ENCODE measurements around the gene STH.
"Not testable (repeated sequence)": the region's sequence is repeated elsewhere in the genome, so short reads cannot be mapped to it uniquely, and the experiment has no call there.

The STH gene

DNA sequence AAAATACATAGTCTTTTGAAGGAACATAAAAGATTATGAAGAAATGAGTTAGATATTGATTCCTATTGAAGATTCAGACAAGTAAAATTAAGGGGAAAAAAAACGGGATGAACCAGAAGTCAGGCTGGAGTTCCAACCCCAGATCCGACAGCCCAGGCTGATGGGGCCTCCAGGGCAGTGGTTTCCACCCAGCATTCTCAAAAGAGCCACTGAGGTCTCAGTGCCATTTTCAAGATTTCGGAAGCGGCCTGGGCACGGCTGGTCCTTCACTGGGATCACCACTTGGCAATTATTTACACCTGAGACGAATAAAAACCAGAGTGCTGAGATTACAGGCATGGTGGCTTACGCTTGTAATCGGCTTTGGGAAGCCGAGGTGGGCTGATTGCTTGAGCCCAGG lies 9.5 kb downstream of the STH start:
- DNase-seq = no peak

DNA sequence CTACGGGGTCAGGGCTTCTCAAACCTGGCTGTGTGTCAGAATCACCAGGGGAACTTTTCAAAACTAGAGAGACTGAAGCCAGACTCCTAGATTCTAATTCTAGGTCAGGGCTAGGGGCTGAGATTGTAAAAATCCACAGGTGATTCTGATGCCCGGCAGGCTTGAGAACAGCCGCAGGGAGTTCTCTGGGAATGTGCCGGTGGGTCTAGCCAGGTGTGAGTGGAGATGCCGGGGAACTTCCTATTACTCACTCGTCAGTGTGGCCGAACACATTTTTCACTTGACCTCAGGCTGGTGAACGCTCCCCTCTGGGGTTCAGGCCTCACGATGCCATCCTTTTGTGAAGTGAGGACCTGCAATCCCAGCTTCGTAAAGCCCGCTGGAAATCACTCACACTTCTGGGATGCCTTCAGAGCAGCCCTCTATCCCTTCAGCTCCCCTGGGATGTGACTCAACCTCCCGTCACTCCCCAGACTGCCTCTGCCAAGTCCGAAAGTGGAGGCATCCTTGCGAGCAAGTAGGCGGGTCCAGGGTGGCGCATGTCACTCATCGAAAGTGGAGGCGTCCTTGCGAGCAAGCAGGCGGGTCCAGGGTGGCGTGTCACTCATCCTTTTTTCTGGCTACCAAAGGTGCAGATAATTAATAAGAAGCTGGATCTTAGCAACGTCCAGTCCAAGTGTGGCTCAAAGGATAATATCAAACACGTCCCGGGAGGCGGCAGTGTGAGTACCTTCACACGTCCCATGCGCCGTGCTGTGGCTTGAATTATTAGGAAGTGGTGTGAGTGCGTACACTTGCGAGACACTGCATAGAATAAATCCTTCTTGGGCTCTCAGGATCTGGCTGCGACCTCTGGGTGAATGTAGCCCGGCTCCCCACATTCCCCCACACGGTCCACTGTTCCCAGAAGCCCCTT lies 10.9 kb downstream of the STH start:
- no peak for DNase-seq

DNA sequence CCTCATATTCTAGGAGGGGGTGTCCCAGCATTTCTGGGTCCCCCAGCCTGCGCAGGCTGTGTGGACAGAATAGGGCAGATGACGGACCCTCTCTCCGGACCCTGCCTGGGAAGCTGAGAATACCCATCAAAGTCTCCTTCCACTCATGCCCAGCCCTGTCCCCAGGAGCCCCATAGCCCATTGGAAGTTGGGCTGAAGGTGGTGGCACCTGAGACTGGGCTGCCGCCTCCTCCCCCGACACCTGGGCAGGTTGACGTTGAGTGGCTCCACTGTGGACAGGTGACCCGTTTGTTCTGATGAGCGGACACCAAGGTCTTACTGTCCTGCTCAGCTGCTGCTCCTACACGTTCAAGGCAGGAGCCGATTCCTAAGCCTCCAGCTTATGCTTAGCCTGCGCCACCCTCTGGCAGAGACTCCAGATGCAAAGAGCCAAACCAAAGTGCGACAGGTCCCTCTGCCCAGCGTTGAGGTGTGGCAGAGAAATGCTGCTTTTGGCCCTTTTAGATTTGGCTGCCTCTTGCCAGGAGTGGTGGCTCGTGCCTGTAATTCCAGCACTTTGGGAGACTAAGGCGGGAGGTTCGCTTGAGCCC lies 11.6 kb downstream of the STH start:
- DNase-seq = no peak

DNA sequence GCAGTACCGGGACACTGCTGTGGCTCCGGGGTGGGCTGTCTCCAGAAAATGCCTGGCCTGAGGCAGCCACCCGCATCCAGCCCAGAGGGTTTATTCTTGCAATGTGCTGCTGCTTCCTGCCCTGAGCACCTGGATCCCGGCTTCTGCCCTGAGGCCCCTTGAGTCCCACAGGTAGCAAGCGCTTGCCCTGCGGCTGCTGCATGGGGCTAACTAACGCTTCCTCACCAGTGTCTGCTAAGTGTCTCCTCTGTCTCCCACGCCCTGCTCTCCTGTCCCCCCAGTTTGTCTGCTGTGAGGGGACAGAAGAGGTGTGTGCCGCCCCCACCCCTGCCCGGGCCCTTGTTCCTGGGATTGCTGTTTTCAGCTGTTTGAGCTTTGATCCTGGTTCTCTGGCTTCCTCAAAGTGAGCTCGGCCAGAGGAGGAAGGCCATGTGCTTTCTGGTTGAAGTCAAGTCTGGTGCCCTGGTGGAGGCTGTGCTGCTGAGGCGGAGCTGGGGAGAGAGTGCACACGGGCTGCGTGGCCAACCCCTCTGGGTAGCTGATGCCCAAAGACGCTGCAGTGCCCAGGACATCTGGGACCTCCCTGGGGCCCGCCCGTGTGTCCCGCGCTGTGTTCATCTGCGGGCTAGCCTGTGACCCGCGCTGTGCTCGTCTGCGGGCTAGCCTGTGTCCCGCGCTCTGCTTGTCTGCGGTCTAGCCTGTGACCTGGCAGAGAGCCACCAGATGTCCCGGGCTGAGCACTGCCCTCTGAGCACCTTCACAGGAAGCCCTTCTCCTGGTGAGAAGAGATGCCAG lies 12.9 kb downstream of the STH start:
- DNase-seq = no peak

DNA sequence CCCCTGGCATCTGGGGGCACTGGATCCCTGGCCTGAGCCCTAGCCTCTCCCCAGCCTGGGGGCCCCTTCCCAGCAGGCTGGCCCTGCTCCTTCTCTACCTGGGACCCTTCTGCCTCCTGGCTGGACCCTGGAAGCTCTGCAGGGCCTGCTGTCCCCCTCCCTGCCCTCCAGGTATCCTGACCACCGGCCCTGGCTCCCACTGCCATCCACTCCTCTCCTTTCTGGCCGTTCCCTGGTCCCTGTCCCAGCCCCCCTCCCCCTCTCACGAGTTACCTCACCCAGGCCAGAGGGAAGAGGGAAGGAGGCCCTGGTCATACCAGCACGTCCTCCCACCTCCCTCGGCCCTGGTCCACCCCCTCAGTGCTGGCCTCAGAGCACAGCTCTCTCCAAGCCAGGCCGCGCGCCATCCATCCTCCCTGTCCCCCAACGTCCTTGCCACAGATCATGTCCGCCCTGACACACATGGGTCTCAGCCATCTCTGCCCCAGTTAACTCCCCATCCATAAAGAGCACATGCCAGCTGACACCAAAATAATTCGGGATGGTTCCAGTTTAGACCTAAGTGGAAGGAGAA lies 13.5 kb downstream of the STH start:
- no peak for DNase-seq

DNA sequence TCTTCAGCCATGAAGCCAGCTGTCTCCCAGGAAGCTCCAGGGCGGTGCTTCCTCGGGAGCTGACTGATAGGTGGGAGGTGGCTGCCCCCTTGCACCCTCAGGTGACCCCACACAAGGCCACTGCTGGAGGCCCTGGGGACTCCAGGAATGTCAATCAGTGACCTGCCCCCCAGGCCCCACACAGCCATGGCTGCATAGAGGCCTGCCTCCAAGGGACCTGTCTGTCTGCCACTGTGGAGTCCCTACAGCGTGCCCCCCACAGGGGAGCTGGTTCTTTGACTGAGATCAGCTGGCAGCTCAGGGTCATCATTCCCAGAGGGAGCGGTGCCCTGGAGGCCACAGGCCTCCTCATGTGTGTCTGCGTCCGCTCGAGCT lies 14.1 kb downstream of the STH start:
- DNase-seq = no peak

DNA sequence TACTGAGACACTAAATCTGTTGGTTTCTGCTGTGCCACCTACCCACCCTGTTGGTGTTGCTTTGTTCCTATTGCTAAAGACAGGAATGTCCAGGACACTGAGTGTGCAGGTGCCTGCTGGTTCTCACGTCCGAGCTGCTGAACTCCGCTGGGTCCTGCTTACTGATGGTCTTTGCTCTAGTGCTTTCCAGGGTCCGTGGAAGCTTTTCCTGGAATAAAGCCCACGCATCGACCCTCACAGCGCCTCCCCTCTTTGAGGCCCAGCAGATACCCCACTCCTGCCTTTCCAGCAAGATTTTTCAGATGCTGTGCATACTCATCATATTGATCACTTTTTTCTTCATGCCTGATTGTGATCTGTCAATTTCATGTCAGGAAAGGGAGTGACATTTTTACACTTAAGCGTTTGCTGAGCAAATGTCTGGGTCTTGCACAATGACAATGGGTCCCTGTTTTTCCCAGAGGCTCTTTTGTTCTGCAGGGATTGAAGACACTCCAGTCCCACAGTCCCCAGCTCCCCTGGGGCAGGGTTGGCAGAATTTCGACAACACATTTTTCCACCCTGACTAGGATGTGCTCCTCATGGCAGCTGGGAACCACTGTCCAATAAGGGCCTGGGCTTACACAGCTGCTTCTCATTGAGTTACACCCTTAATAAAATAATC lies 14.6 kb downstream of the STH start:
- DNase-seq = no peak

DNA sequence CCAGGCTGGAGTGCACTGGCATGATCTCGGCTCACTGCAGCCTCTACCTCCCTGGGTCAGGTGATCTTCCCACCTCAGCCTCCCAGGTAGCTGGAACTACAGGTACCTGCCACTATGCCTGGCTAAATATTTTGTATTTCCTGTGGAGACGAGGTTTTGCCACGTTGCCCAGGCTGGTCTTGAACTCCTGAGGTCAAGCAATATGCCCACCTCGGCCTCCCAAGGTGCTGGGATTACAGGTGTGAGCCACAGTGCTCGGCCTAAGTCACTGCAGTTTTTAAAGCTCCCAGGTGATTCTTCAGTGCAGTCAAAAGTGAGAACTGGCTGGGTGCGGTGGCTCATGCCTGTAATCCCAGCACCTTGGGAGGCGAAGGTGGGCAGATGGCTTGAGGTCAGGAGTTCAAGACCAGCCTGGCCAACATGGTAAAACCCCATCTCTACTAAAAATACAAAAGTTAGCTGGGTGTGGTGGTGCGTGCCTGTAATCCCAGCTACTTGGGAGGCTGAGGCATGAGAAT lies 20.4 kb downstream of the STH start:
- not testable (repeated sequence) for DNase-seq

DNA sequence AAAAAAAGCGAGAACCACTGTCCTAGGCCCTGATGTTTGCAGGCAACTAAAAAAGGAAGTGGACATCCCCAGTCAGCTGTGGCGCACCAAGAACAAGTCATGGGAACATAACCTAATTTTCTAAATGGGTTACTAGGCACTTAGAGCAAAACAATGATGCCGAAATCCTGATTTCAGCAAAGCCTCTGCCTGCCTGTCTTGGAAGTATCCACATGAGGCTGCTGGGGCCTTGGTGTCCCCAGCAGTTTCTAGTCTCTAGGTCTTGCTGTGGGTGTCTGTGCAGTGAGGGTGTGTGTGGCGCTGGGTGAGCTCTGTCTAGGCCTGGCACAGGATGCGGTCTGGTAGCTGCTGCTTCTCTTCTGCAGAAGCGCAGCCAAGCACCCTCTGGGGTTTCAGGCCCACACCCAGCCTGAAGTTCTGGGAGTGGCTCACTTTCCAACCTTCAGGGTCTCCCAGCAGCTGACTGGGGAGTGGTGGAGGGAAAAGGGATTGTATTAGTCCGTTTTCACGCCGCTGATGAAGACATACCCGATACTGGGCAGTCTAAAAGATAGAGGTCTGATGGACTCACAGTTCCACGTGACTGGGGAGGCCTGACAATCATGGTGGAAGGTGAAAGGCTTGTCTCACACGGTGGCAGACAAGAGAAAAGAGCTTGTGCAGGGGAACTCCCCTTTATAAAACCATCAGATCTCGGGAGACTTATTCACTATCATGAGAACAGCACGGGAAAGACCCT lies 21.1 kb downstream of the STH start:
- DNase-seq = peak; percentile 50

DNA sequence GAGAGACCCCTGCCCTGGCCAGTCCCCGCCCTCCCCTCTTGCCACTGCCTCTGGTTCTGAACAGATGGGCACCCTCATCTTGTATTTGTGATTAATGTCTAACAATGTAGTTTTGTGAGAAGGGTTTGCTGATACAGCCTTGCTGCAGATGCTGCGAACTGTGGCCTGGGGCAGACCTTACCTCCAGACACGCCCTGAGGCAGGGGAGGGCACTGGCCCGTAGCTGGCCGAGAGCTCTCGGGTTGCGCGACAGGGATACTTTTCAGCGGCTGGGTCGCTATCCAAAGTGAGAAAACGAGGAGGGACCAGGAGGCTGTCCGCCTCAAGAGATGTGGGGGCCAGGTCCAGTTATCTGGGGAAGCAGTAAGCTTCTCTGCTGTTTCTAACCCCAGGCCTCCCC lies 21.9 kb downstream of the STH start:
- DNase-seq = no peak

DNA sequence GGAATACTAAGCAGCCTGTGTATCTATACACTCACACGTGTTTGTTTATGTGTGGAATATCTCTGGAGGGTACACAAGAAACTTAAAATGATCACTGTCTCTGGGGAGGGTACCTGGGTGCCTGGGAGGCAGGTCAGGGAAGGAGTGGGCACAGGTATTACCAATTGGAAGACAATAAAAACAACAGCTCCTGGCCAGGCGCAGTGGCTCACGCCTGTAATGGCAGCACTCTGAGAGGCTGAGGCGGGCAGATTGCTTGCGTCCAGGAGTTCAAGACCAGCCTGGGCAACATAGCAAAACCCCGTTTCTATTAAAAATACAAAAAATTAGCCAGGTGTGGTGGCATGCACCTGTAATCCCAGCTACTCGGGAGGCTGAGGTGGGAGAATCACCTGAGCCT lies 24.3 kb downstream of the STH start:
- DNase-seq = not testable (repeated sequence)

DNA sequence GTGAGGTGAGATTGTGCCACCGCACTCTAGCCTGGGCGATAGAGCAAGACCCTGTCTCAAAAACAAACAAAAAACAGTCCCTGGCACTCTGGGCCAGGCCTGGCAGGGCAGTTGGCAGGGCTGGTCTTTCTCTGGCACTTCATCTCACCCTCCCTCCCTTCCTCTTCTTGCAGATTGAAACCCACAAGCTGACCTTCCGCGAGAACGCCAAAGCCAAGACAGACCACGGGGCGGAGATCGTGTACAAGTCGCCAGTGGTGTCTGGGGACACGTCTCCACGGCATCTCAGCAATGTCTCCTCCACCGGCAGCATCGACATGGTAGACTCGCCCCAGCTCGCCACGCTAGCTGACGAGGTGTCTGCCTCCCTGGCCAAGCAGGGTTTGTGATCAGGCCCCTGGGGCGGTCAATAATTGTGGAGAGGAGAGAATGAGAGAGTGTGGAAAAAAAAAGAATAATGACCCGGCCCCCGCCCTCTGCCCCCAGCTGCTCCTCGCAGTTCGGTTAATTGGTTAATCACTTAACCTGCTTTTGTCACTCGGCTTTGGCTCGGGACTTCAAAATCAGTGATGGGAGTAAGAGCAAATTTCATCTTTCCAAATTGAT lies 24.8 kb downstream of the STH start:
- no peak for DNase-seq

DNA sequence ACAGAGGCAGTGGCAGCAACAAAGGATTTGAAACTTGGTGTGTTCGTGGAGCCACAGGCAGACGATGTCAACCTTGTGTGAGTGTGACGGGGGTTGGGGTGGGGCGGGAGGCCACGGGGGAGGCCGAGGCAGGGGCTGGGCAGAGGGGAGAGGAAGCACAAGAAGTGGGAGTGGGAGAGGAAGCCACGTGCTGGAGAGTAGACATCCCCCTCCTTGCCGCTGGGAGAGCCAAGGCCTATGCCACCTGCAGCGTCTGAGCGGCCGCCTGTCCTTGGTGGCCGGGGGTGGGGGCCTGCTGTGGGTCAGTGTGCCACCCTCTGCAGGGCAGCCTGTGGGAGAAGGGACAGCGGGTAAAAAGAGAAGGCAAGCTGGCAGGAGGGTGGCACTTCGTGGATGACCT lies 25.5 kb downstream of the STH start:
- DNase-seq = no peak

DNA sequence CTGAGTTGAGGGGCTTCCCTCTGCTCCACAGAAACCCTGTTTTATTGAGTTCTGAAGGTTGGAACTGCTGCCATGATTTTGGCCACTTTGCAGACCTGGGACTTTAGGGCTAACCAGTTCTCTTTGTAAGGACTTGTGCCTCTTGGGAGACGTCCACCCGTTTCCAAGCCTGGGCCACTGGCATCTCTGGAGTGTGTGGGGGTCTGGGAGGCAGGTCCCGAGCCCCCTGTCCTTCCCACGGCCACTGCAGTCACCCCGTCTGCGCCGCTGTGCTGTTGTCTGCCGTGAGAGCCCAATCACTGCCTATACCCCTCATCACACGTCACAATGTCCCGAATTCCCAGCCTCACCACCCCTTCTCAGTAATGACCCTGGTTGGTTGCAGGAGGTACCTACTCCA lies 26.0 kb downstream of the STH start:
- DNase-seq = no peak

DNA sequence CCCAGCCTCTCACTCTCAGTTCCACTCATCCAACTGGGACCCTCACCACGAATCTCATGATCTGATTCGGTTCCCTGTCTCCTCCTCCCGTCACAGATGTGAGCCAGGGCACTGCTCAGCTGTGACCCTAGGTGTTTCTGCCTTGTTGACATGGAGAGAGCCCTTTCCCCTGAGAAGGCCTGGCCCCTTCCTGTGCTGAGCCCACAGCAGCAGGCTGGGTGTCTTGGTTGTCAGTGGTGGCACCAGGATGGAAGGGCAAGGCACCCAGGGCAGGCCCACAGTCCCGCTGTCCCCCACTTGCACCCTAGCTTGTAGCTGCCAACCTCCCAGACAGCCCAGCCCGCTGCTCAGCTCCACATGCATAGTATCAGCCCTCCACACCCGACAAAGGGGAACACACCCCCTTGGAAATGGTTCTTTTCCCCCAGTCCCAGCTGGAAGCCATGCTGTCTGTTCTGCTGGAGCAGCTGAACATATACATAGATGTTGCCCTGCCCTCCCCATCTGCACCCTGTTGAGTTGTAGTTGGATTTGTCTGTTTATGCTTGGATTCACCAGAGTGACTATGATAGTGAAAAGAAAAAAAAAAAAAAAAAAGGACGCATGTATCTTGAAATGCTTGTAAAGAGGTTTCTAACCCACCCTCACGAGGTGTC lies 26.6 kb downstream of the STH start:
- DNase-seq = no peak

DNA sequence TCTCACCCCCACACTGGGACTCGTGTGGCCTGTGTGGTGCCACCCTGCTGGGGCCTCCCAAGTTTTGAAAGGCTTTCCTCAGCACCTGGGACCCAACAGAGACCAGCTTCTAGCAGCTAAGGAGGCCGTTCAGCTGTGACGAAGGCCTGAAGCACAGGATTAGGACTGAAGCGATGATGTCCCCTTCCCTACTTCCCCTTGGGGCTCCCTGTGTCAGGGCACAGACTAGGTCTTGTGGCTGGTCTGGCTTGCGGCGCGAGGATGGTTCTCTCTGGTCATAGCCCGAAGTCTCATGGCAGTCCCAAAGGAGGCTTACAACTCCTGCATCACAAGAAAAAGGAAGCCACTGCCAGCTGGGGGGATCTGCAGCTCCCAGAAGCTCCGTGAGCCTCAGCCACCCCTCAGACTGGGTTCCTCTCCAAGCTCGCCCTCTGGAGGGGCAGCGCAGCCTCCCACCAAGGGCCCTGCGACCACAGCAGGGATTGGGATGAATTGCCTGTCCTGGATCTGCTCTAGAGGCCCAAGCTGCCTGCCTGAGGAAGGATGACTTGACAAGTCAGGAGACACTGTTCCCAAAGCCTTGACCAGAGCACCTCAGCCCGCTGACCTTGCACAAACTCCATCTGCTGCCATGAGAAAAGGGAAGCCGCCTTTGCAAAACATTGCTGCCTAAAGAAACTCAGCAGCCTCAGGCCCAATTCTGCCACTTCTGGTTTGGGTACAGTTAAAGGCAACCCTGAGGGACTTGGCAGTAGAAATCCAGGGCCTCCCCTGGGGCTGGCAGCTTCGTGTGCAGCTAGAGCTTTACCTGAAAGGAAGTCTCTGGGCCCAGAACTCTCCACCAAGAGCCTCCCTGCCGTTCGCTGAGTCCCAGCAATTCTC lies 27.4 kb downstream of the STH start:
- no peak for DNase-seq

DNA sequence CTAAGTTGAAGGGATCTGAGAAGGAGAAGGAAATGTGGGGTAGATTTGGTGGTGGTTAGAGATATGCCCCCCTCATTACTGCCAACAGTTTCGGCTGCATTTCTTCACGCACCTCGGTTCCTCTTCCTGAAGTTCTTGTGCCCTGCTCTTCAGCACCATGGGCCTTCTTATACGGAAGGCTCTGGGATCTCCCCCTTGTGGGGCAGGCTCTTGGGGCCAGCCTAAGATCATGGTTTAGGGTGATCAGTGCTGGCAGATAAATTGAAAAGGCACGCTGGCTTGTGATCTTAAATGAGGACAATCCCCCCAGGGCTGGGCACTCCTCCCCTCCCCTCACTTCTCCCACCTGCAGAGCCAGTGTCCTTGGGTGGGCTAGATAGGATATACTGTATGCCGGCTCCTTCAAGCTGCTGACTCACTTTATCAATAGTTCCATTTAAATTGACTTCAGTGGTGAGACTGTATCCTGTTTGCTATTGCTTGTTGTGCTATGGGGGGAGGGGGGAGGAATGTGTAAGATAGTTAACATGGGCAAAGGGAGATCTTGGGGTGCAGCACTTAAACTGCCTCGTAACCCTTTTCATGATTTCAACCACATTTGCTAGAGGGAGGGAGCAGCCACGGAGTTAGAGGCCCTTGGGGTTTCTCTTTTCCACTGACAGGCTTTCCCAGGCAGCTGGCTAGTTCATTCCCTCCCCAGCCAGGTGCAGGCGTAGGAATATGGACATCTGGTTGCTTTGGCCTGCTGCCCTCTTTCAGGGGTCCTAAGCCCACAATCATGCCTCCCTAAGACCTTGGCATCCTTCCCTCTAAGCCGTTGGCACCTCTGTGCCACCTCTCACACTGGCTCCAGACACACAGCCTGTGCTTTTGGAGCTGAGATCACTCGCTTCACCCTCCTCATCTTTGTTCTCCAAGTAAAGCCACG lies 28.3 kb downstream of the STH start:
- DNase-seq = no peak

DNA sequence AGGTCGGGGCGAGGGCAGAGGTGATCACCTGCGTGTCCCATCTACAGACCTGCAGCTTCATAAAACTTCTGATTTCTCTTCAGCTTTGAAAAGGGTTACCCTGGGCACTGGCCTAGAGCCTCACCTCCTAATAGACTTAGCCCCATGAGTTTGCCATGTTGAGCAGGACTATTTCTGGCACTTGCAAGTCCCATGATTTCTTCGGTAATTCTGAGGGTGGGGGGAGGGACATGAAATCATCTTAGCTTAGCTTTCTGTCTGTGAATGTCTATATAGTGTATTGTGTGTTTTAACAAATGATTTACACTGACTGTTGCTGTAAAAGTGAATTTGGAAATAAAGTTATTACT lies 28.9 kb downstream of the STH start:
- DNase-seq = no peak

DNA sequence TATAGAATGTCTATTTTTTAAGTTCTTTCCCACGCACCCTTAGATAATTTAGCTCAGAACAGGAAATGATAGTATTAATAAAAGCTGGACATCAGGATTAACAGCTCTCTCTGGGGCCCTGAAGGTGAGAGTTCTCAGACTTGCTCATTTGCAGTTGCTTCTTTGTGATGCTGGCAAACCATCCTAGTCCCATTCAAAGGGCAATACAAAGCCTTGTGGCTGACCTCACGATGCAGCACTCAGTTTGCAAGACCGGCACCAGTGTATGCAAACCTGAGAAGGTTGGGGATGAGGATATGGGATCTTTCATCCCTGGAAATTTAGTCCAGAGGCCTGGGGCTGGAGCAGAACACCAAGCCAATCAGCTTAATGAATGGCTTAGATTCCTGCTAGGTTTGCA lies 29.3 kb downstream of the STH start:
- DNase-seq = no peak
